NOMO-1 (cell line): ENCODE results near the gene ADK.
A peak's percentile ranks its signal among the peaks of the same experiment; 100 is the strongest.
"Not testable (repeated sequence)": the region's sequence is repeated elsewhere in the genome, so short reads cannot be mapped to it uniquely, and the experiment has no call there.

Source experiments
- DNase-seq, 2 experiments: peaks; one replicate each; lab custom pipeline; 2025; ENCODE audit not compliant: unreplicated experiment in 2 of 2; lab: John Stamatoyannopoulos, UW

Gene ADK

GRCh38 chr10:74457478-74457877 lies 306.5 kb downstream of the ADK start:
- not testable (repeated sequence) for DNase-seq

GRCh38 chr10:74460812-74461211 lies 309.8 kb downstream of the ADK start:
- DNase-seq: no peak

- no peak for DNase-seq
These were observed 323.1 kb downstream of the ADK start for GRCh38 chr10:74474022-74474713.

DNA sequence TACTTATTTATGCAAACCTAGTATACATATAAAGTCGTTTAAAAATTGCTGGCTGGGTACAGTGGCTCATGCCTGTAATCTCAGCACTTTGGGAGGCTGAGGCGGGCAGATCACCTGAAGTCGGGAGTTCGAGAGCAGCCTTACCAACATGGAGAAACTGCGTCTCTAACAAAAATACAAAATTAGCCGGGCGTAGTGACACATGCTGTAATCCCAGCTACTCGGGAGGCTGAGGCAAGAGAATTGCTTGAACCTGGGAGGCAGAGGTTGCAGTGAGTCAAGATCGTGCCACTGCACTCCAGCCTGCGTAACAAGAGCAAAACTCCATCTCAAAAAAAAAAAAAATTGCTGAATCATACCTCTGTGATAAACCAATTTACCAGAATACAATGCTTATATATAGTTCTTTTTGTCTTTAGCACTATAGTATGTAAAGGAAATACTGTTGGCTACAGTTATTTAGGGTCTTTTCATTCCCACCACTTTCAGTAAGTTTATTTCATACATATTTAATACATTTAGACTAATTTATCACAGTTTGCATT lies 325.2 kb downstream of the ADK start:
- DNase-seq: not testable (repeated sequence)

- DNase-seq: no peak
These were observed 329.8 kb downstream of the ADK start for GRCh38 chr10:74480778-74481177.

DNA sequence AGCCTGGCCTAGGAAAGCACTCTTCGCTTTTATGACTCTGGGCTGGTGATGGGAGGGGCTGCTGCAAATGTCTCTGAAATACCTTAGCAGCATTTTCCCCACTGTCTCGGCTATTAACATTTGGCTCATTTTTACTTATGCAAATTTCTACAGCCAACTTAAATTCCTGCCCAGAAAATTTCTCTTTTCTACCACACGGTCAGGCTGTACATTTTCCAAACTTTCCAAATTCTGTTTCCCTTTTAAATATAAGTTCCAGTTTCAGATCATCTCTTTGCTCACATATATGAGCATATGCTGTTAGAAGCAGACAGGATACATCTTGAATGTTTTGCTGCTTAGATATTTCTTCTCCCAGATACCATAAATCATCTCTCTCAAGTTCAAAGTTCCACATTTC lies 332.3 kb downstream of the ADK start:
- DNase-seq: no peak

DNA sequence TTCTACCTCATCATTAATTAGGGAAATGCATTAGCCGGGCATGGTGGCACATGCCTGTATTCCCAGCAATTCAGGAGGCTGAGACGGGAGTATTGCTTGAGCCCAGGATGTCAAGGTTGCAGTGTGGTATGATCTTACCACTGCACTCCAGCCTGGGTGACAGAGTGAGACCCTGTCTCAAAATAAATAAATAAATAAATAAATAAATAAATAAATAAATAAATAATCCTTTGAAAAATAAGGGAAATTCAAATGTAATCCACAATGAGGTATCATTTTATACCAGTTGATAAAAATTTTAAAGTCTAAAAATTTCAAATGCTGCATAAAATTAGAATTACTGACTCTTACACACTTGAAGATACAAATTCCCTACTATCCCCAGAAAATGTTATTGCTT lies 334.3 kb downstream of the ADK start:
- DNase-seq: no peak

DNA sequence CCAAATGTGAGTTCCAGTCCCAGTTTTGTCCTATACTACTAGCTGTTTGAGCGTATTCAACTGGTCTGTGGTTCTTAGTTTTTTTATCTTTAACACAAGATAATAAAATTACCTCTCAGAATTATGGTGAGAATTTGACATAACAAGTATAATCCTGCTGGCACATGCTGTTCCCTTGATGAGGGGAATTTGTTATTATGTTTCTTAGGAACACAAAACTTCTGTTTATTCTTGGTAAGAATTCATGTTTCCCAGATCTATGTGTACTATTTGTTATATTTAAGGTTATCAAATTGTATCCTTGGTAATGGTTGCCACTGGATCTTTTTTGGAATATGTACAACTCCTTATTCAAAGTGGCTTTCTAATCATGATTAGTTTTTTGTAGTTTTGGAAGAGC lies 335.6 kb downstream of the ADK start:
- no peak for DNase-seq

GRCh38 chr10:74488907-74489306 lies 337.9 kb downstream of the ADK start:
- no peak for DNase-seq

- DNase-seq: no peak
These were observed 339.5 kb downstream of the ADK start for GRCh38 chr10:74490551-74490950.

- DNase-seq: no peak
These were observed 340.0 kb downstream of the ADK start for GRCh38 chr10:74491014-74491413.

GRCh38 chr10:74496276-74496675 lies 345.3 kb downstream of the ADK start:
- not testable (repeated sequence) for DNase-seq

DNA sequence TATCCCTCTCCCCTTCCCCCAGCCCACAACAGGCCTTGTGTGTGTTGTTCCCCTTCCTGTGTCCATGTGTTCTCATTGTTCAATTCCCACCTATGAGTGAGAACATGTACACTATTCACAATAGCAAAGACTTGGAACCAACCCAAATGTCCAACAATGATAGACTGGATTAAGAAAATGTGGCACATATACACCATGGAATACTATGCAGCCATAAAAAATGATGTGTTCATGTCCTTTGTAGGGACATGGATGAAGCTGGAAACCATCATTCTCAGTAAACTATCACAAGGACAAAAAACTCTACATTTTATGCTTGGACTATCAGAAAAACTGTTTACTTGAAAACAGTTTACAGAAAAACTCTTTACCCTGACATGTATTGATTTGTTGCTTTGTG lies 347.6 kb downstream of the ADK start:
- DNase-seq: not testable (repeated sequence)

GRCh38 chr10:74500026-74500704 lies 349.1 kb downstream of the ADK start:
- no peak for DNase-seq

GRCh38 chr10:74500816-74501215 lies 349.8 kb downstream of the ADK start:
- DNase-seq: no peak

GRCh38 chr10:74502963-74503608 lies 352.1 kb downstream of the ADK start:
- peak; percentile 26 to 69 for DNase-seq

DNA sequence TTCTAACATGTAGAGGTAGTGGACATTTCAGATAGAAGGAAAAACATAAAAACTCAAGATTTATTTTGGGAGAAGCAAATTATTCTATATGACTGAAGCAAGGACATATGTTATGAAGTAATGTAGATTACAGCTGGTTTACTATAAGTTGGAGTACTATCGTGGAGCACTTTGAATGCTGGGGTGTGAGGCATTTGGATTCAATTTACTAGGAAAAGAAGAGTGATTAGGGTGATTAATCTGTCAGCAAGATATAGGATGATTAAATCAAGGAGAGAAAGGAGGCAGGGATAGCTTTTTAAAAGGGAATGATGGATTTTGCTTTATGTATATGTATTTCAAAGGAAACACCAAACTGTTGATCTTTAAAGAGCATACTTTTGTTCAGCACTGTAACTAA lies 356.9 kb downstream of the ADK start:
- DNase-seq: no peak

GRCh38 chr10:74510594-74510993 lies 359.6 kb downstream of the ADK start:
- no peak for DNase-seq

DNA sequence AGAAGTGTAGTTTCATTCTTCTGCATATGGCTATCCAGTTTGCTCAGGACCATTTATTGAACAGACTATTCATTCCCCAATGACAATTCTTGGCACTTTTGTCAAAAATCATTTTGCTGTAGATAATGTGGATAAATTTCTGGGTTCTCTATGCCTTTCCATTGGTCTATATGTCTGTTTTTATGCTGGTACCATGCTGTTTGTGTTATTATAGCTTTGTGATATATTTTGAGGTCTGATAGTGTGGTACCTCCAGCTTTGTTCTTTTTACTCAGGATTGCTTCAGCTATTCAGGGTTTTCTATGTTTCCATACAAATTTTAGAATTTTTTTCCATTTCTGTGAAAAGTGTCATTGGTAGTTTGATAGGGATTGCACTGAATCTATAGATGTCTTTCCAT lies 360.0 kb downstream of the ADK start:
- no peak for DNase-seq

- no peak for DNase-seq
These were observed 363.3 kb downstream of the ADK start for GRCh38 chr10:74514322-74514721.

DNA sequence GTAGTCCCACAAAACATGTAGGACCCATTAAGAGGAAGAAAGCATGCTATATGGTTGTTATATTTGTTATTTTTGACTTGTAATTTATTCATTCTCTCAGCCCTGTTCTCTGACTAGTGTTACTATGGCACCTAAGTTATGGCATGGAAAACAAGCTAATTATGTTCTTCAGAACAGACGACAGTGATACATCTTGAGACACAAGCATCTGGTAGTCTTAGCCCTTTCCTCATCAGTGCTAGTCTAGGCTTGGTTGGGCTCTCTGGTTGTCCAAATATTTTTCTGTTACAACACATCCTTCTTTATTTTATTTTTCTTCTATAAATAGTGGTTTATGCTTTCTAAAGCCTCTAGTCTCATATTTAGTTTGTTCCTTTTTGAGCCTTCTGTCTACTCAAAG lies 367.0 kb downstream of the ADK start:
- no peak for DNase-seq

DNA sequence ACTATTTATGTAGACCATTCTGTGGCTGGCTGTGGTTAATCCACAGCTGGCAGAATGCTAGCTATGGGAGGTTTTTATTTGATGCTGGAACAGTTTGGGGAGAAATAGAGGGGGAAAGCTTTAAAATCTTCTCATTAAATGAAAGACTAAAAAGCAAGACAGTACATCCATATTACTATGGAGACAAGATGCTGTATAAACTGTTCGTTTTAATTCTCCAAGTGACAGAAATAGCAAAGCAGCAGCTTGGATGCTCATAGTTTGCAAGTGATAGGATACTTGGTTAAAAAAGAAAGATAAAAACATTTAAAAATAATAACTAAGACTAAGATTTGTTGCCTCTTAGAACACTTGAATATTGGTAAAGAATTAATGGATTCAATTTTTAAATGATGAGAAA lies 370.5 kb downstream of the ADK start:
- no peak for DNase-seq
